Parathyroid adenoma (tissue), 2 donors: ENCODE measurements around the gene RNF149.
A peak's percentile ranks its signal among the peaks of the same experiment; 100 is the strongest.

Source experiments
- H2AFZ ChIP-seq: fragments of 300-600 bp; sonication (generic); one replicate; pipeline ENCODE4 v1.7.0; 2017; ENCODE audit warnings: antibody characterized with exemption, mild to moderate bottlenecking
- H3K27ac ChIP-seq: fragments of 300-600 bp; sonication (generic); one replicate; pipeline ENCODE4 v1.7.0; 2017
- H3K27me3 ChIP-seq: fragments of 300-600 bp; sonication (generic); one replicate; pipeline ENCODE4 v1.7.0; 2017; ENCODE audit warnings: low read length; ENCODE audit not compliant: control insufficient read depth, insufficient read depth
- H3K36me3 ChIP-seq: fragments of 300-600 bp; sonication (generic); one replicate; pipeline ENCODE4 v1.7.0; 2017; ENCODE audit warnings: low read length; ENCODE audit not compliant: control insufficient read depth, insufficient read depth
- H3K4me1 ChIP-seq: fragments of 300-600 bp; sonication (generic); one replicate; pipeline ENCODE4 v1.7.0; 2017; ENCODE audit warnings: control low read depth
- H3K4me2 ChIP-seq: fragments of 300-600 bp; sonication (generic); one replicate; pipeline ENCODE4 v1.7.0; 2017; ENCODE audit warnings: low read length
- H3K4me3 ChIP-seq: fragments of 300-600 bp; sonication (generic); one replicate; pipeline ENCODE4 v1.7.0; 2017; ENCODE audit warnings: low read depth, low read length
- H3K79me2 ChIP-seq: fragments of 300-600 bp; sonication (generic); one replicate; pipeline ENCODE4 v1.7.0; 2017; ENCODE audit warnings: control low read depth
- H3K9ac ChIP-seq: fragments of 300-600 bp; sonication (generic); one replicate; pipeline ENCODE4 v1.7.0; 2017; ENCODE audit warnings: mild to moderate bottlenecking
- H3K9me3 ChIP-seq: fragments of 300-600 bp; sonication (generic); one replicate; pipeline ENCODE4 v1.7.0; 2017; ENCODE audit warnings: low read length; ENCODE audit not compliant: control insufficient read depth
- TF ChIP-seq, protein P1 (sequence below): fragments of 300-600 bp; sonication (generic); IDR thresholded peaks from one replicate; pipeline ENCODE4 v1.7.0; 2017; ENCODE audit warnings: antibody characterized with exemption, mild to moderate bottlenecking
- donor health status: primary hyperparathyroidism.

RNF149 gene

DNA sequence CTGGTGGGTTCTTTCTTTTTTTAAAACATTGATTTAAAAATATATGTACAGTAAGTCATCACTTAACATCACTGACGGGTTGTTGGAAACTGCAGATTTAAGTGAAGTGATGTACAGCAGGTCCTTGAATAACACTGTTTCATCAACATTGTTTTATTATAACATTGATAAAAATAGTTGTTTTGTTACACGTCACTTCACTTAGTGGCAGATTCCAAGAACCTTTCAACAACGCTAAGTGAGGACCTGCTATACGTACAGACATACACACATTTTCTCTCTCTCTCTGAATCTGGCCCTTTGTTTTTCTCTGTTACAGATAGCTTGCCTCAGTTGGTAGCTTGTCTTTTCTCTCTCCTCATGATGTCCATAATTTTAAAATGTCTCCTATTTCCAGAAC lies 46.4 kb downstream of the RNF149 start:
- H3K27me3 ChIP-seq, result no peaks in the 10 kb centered on the region
- no peak overlapping the region for H2AFZ ChIP-seq
- no peak overlapping the region for H3K4me2 ChIP-seq
- TF ChIP-seq, protein P1, sequence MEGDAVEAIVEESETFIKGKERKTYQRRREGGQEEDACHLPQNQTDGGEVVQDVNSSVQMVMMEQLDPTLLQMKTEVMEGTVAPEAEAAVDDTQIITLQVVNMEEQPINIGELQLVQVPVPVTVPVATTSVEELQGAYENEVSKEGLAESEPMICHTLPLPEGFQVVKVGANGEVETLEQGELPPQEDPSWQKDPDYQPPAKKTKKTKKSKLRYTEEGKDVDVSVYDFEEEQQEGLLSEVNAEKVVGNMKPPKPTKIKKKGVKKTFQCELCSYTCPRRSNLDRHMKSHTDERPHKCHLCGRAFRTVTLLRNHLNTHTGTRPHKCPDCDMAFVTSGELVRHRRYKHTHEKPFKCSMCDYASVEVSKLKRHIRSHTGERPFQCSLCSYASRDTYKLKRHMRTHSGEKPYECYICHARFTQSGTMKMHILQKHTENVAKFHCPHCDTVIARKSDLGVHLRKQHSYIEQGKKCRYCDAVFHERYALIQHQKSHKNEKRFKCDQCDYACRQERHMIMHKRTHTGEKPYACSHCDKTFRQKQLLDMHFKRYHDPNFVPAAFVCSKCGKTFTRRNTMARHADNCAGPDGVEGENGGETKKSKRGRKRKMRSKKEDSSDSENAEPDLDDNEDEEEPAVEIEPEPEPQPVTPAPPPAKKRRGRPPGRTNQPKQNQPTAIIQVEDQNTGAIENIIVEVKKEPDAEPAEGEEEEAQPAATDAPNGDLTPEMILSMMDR, result no peak
- H3K9ac ChIP-seq, result no peak overlapping the region
- H3K9me3 ChIP-seq, result no peaks in the 10 kb centered on the region
- no peaks in the 10 kb centered on the region for H3K4me1 ChIP-seq
- H3K79me2 ChIP-seq, result no peaks in the 10 kb centered on the region
- no peak overlapping the region for H3K4me3 ChIP-seq
- H3K36me3 ChIP-seq, result no peaks in the 10 kb centered on the region
- no peak overlapping the region for H3K27ac ChIP-seq

DNA sequence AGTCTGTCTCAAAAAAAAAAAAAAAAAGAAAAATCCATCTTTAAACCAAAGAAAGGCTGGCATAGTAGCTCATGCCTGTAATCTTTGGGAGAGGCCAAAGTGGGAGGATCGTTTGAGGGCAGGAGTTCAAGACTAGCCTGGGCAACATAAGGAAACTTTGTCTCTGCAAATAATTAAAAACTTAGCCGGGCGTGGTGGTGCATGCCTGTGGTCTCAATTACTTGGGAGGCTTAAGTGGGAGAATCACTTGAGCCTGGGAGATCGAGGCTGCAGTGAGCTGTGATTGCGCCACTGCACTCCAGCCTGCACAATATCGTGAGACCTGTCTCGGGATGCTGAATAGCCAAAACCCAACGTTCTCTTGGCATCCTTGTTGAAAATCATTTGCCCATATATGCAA lies 49.7 kb downstream of the RNF149 start:
- no peak overlapping the region for H3K27ac ChIP-seq
- H2AFZ ChIP-seq, result no peak overlapping the region
- TF ChIP-seq, protein P1, result no peak
- H3K9ac ChIP-seq, result no peak overlapping the region
- no peak overlapping the region for H3K4me3 ChIP-seq
- H3K79me2 ChIP-seq, result peaks cover 16% of the 10 kb centered on the region
- H3K4me1 ChIP-seq, result peaks cover 5% of the 10 kb centered on the region
- H3K27me3 ChIP-seq, result no peaks in the 10 kb centered on the region
- H3K4me2 ChIP-seq, result no peak overlapping the region
- no peaks in the 10 kb centered on the region for H3K9me3 ChIP-seq
- no peaks in the 10 kb centered on the region for H3K36me3 ChIP-seq

DNA sequence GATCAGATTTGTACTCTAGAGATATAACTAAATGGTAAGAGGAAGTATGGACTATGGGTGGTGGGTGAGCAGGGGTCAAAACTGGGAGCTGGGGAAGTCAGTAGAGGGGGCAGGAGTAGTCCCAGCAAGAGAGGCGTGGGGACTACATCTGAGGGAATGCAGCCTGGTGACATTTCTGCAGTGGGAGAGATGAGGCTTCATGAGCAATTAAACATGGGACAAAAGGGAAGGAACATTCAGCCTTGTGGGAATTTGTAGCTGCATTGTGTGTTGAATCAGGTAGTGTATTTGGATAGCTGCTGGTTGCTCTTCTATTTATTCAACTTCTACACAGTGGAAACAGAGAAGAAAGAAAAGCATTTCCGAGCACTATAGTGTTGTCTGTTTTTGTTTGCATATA lies 52.2 kb downstream of the RNF149 start:
- Histone ChIP-seq H3K79me2 (peaks cover 22% of the 10 kb centered on the region), H3K4me3 (no peak overlapping the region), H2AFZ (no peak overlapping the region), H3K9me3 (no peaks in the 10 kb centered on the region), H3K4me2 (no peak overlapping the region), H3K36me3 (no peaks in the 10 kb centered on the region), H3K9ac (no peak overlapping the region), H3K4me1 (peaks cover 5% of the 10 kb centered on the region), H3K27me3 (no peaks in the 10 kb centered on the region), H3K27ac (no peak overlapping the region)
- TF ChIP-seq, protein P1, result no peak

DNA sequence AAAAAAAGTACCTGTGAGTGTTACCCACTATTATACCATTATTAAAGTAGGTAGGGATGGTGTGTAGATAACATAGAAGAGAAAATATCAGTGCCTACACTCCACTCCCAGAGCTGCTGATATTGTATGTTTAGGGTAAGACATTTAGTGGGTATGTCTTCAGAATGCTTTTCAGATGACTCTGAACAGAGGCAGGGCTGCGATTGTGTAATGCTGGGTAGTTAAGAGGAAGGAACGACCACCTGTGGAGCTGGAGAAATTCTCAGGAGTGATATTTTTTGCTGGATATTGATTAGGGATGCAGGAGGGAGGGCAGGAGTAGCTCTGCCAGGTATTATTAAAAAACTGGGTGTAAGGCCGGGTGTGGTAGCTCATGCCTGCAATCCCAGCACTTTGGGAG lies 53.0 kb downstream of the RNF149 start:
- H3K9ac ChIP-seq, result no peak overlapping the region
- H3K27ac ChIP-seq, result no peak overlapping the region
- H3K4me3 ChIP-seq, result no peak overlapping the region
- no peaks in the 10 kb centered on the region for H3K9me3 ChIP-seq
- H3K27me3 ChIP-seq, result no peaks in the 10 kb centered on the region
- peaks cover 22% of the 10 kb centered on the region for H3K79me2 ChIP-seq
- H3K4me1 ChIP-seq, result peaks cover 5% of the 10 kb centered on the region
- H2AFZ ChIP-seq, result no peak overlapping the region
- no peaks in the 10 kb centered on the region for H3K36me3 ChIP-seq
- no peak overlapping the region for H3K4me2 ChIP-seq
- TF ChIP-seq, protein P1, result no peak

DNA sequence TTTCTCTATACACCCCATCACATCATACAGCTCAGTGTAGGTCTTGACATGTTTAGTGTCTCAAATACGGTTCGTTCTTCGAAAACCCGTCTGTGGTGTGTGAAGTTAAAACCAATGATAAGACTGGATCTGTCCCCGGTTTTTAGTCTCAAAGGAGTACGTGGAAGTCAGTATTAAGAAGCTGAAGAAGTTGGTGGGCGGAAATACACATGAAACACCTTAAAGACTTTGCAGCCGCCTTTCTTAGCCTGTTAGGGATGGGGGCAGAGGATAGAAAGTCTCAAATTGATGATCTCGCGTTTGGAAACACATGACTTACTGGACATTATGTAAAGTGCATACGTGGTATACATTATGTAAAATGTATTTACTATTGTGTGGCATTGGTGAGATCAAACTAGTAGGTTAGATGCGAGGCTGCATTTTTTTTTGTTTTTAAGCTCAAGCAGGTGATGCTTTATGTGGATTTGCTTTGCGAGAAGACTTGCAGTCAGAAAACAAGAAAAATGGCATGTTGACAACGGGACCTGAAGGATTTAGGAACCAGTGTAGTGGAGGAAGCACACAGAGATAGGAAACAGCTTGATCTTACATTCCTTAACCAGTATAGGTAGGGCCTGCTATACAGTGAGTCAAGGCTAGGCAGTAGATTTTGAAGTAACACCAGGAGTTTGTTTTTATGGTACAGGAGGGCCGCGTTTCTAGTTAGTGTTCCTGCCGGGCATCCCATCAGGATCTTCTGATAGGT lies 54.6 kb downstream of the RNF149 start:
- H3K4me1 ChIP-seq, result peaks cover 5% of the 10 kb centered on the region
- no peaks in the 10 kb centered on the region for H3K9me3 ChIP-seq
- H3K4me2 ChIP-seq, result peak overlapping the region; percentile 97
- H3K27me3 ChIP-seq, result no peaks in the 10 kb centered on the region
- H3K9ac ChIP-seq, result peak overlapping the region; percentile 85
- H3K27ac ChIP-seq, result no peak overlapping the region
- TF ChIP-seq, protein P1, result no peak
- peaks cover 22% of the 10 kb centered on the region for H3K79me2 ChIP-seq
- H3K4me3 ChIP-seq, result peak overlapping the region; percentile 88
- no peak overlapping the region for H2AFZ ChIP-seq
- no peaks in the 10 kb centered on the region for H3K36me3 ChIP-seq
